GM18870 (cell line): Measurements from ENCODE around the gene INPP4A.
"Not testable (repeated sequence)": the region's sequence is repeated elsewhere in the genome, so short reads cannot be mapped to it uniquely, and the experiment has no call there.

Experiments
- ATAC-seq: cut with Tn5 transposase; IDR thresholded peaks from one replicate; pipeline ENCODE4 v1.9.1; 2021; ENCODE audit warnings: moderate library complexity; ENCODE audit not compliant: unreplicated experiment

Gene INPP4A

GRCh38 chr2:98577313-98577712, 132.7 kb downstream of the INPP4A start:
- no peak for ATAC-seq

- ATAC-seq, result no peak
These were observed 133.6 kb downstream of the INPP4A start for GRCh38 chr2:98578231-98578630.

GRCh38 chr2:98579926-98580325, 135.3 kb downstream of the INPP4A start:
- no peak for ATAC-seq

- no peak for ATAC-seq
These were observed 136.1 kb downstream of the INPP4A start for GRCh38 chr2:98580656-98581284.

GRCh38 chr2:98582523-98582922, 137.9 kb downstream of the INPP4A start:
- no peak for ATAC-seq

GRCh38 chr2:98583276-98583675, 138.6 kb downstream of the INPP4A start:
- ATAC-seq, result no peak

GRCh38 chr2:98583816-98584618, 139.4 kb downstream of the INPP4A start:
- ATAC-seq, result no peak

GRCh38 chr2:98585386-98585785, 140.7 kb downstream of the INPP4A start:
- ATAC-seq, result no peak

- ATAC-seq, result no peak
These were observed 142.0 kb downstream of the INPP4A start for GRCh38 chr2:98586551-98587140.

- no peak for ATAC-seq
These were observed 144.3 kb downstream of the INPP4A start for GRCh38 chr2:98588880-98589431.

GRCh38 chr2:98589489-98589888, 144.8 kb downstream of the INPP4A start:
- ATAC-seq, result no peak

GRCh38 chr2:98592565-98592964, 147.9 kb downstream of the INPP4A start:
- no peak for ATAC-seq

GRCh38 chr2:98594665-98595064, 150.0 kb downstream of the INPP4A start:
- ATAC-seq, result not testable (repeated sequence)

GRCh38 chr2:98598781-98599428, 154.2 kb downstream of the INPP4A start:
- ATAC-seq, result no peak

GRCh38 chr2:98601532-98602132, 157.0 kb downstream of the INPP4A start:
- ATAC-seq, result no peak

- no peak for ATAC-seq
These were observed 159.9 kb downstream of the INPP4A start for GRCh38 chr2:98604547-98604946.

- ATAC-seq, result no peak
These were observed 160.4 kb downstream of the INPP4A start for GRCh38 chr2:98605076-98605475.

GRCh38 chr2:98606431-98606830, 161.8 kb downstream of the INPP4A start:
- ATAC-seq, result no peak

GRCh38 chr2:98607104-98607503, 162.4 kb downstream of the INPP4A start:
- ATAC-seq, result no peak

- ATAC-seq, result no peak
These were observed 163.1 kb downstream of the INPP4A start for GRCh38 chr2:98607741-98608115.
